ENCODE measurements around the gene WDFY3.

The WDFY3 gene

DNA sequence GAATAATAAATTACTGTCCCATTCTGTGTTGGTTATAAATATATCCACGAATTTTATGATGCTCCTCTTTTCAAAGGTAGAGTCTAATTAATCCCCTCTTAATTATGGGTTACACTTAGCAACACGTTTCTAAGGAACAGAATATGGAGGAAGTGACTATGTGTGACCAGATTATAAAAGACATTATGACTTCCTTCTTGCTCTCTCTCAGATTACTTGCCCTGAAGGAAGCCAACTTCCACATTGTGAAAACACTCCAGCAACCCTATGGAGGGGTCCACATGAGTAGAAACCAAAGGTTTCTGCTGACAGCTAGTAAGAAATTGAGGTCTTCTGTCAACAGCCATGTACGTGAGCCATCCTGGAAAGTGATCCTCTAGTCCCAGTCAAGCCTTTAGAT lies 59.3 kb downstream of the WDFY3 start:
- DNase-seq = no peak

DNA sequence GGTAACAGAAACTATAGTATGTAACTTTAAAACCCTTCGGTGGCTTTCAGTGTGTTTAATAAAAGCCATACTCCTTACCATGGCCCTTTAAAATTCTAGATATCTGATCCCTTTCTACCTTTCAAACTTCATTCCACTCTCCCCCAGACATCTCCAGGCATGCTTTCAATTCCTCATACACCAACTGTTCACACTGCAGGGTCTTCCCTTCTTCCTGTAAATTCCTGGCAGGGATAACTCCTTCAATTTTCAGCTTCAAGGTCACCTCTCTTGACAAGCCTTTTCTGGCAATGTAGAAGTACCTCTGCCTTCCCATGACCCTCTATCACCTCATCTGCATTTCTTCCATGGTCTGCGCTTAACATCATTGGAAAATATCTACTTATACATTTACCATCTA lies 60.8 kb downstream of the WDFY3 start:
- no peak for DNase-seq

DNA sequence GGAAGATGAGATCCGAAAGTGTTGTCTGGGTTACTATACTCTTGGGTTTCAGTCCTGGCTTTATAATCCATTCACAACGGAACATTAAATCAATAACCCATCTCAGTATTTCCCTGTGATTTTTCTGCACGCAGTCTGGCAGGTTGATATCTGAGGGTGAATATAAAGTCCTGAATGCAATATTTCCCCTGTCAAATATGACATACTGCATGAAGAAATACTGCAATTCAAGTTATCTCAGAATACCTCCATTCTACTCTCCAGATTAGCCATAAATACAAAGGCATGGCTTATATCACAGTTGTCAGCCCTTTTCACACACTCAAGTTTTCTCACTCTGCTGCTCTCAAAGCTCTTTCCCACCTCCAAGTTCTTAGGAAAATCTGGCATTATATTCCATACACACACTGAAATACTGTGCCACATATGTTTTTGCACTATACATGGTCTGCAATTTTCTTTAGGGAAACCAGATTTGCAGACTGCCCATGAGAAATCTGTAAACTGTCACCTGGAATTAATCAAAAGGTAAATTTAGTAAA lies 64.7 kb downstream of the WDFY3 start:
- no peak for DNase-seq

DNA sequence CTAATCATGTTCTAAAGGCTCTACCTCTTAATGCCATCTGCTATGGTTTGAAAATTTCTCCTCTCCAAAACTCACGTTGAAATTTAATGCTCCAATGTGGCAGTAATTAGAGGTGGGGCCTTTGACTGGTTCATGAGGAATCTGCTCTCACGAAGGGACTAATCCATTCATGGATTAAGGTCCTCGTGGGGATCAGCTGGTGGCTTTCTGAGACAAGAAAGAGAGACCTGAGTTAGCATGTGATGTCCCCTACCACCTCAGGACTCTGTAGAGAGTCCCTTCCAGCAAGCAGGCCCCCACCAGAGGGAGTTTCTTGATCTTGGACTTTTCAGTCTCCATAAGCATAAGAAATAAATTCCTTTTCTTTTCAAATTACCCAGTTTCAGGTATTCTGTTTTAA lies 65.3 kb downstream of the WDFY3 start:
- no peak for DNase-seq

DNA sequence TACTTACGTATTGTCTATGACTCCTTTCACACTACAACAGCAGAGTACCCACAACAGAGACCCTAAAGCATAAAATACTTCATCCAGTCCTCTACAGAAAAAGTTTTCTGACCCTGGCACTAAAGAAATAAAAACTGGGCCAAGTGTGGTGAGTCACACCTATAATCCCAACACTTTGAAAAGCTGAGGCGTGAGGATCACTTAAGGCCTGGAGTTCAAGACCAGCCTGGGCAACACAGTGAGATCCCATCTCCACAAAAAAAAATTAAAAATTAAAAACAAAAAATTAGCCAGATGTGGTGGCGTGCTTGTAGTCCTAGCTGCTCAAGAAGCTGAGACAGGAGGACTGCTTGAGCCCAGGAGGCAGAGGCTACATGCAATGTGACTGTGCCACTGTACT lies 66.9 kb downstream of the WDFY3 start:
- DNase-seq = no peak

DNA sequence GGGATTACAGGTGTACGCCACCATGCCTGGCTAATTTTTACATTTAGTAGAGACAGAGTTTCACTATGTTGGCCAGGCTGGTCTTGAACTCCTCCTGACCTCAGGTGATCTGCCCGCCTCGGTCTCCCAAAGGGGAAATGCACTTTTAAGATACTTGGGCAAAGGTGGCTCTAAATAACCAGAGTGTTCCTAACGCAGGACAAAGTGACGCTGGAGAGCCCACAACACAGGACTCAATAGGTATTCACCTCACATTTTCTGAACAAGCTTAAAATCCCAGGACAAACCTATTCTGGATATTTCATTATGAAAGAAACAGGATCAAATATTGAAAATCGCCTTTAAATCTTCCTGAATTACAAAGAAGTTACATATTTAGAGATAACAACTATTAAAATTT lies 69.0 kb downstream of the WDFY3 start:
- no peak for DNase-seq

DNA sequence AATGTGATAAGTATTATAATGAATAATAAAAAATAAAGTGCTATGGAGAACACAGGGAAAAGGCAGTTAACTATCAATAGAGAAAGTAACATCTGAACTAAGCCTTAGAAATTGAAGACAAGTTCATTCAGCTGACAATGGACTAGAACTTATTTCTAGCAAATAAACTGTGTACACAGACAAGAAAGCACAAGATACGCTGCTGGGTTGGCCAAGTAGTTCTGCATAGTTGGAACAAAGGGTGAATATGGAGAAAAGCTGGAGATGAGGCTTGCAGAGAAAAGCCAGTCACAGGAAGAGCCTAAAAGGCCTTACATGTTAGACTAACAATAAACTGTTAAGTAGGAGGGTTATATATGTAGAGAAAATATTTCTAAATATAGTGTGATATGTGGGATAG lies 71.2 kb downstream of the WDFY3 start:
- DNase-seq = no peak

DNA sequence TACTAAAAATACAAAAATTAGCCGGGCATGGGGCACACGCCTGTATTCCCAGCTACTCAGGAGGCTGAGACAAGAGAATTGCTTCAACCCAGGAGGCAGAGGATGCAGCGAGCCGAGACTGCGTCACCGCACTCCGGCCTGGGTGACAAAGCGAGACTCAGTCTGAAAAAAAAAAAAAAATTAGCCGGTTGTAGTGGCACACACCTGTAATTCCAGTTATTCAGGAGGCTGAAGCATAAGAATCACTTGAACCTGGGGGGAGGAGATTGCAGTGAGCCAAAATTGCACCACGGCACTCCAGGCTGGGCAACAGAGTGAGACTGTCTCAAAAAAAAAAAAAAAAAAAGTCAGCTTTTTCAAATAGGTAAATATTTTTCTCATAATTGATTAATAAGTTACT lies 71.9 kb downstream of the WDFY3 start:
- no peak for DNase-seq

- DNase-seq = no peak
Observed at GRCh38 chr4:84892950-84893349, 73.5 kb downstream of the WDFY3 start.

GRCh38 chr4:84887824-84888223 lies 78.7 kb downstream of the WDFY3 start:
- no peak for DNase-seq

- no peak for DNase-seq
Observed at GRCh38 chr4:84879651-84880200, 86.8 kb downstream of the WDFY3 start.

DNA sequence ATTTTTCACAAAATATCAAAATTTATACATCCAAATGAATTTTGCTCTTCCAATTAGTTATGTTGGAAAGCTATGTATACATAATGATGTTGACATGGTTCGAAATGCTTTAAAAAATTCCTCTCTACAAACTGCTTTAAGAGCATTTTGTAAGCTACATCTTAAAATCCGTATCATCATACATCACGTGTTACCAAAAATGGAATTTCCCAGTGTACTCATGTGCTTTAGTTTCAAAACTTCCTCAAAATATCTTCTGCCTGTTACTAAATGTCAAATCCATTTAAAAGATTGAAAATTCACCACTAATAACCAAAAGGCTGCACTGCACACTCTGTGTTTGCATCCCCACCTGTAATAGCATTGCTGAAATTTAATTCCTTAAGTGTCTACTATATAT lies 87.9 kb downstream of the WDFY3 start:
- DNase-seq = no peak

DNA sequence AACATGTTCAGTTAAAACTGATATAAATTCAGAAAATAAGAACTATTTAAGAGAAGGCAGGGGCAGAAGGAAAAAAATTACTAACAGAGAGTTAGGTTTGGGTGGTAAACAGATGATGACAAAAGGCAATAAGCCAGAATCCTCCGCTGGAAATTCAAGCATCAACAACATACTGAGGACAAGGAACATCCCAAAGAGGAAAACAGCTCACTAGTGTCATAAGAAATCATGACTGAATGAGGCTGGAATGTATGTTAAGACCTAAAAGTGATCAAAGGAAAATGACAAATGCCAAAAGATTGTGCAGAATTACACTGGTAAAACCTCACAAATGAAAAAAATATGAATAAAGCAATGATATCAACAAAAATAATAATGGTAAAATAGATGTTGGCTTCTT lies 88.4 kb downstream of the WDFY3 start:
- DNase-seq = no peak

DNA sequence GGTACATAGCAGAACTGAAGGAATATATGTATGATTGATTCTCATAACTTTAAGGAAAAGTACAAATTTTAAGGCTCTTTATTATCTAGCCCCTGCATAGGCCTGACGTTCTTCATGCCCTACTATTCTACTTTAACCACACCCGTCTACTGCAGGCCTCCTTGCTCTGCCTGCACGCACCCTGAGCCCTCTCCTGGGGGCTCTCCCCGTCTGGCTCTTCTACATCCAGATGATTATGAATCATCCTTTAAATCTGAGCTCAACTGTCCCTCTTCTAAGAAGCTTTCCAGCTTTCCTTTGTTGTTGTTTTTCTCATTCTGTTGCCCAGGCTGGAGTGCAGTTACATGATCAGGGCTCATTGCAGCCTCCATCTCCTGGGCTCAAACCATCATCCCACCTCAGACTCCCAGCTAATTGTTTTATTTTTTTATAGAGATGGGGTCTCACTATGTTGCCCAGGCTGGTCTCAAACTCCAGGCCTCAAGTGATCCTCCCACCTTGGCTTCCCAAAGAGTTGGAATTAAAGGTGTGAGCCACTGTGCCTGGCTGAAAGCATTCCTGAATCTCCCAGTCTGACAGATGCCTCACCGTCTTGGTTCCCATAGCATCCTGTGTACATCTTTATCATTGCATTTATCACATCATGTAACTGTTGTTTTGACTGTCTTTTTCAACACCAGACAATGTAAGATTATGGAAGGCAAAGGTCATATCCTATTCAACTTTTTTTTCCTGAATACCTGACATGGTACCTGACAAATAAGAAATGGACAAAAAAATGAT lies 89.2 kb downstream of the WDFY3 start:
- no peak for DNase-seq

DNA sequence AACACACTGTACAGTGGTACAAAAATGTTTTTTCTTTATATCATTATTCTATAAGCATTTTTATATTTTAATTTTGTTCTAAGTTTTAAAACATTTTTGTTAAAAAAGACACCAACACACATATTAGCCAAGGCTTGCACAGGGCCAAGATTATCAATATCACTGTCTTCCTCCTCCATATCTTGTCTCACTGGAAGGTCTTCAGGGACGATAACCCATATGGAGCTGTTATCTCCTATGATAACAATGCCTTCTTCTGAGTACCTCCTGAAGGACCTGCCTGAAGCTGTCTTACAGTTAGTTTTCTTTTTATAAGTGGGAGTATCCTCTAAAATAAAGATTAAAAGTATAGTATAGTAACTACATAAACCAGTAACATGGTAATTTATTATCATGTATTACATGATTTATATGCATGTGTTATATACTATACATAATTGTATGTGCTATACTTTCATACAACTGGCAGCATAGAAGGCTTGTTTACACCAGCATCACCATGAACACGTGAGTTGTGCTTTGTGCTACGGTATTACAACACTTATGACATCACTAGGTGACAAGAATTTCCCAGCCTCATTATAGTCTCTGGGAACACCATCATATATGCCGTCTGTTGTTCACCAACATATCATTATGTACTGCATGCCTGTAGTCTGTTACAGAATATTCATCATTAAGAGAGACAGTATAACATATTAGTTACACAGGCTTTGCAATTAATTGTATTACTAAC lies 90.7 kb downstream of the WDFY3 start:
- no peak for DNase-seq

- no peak for DNase-seq
Observed at GRCh38 chr4:84874619-84875018, 91.9 kb downstream of the WDFY3 start.

DNA sequence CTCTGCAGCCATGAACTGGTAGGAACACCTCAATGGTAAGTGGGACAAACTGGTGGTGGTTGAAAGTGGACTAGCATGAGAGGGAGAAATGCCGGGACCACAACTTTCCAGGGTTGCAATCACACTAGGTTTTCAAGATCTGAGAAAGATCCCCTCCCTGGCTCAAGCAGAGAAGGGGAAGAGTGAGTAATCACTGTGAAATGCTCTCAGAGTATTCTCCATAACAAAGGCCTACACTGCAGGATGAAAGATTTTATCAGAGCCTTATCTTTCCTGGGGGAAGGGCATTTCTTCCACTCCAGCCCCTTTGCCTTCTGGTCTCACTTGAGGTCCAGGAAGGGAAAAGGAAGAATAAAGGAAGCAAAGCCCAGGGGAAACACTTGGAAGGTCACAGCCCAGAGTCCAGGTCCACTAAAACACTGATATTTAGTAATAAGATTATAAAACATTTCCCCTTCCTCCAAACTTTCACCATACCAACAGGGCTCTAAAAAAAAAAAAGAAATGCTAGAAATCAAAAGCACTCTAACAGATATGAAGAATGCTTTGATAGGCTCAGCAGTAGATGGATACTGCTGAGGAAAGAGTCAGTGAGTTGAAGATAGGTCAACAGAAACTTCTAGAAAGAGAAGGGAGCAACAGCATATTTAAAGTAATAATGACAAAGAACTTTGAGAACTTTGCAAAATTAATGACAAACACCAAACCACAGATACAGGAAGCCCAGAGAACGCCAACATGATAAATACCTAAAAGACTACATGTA lies 95.9 kb downstream of the WDFY3 start:
- DNase-seq = no peak

DNA sequence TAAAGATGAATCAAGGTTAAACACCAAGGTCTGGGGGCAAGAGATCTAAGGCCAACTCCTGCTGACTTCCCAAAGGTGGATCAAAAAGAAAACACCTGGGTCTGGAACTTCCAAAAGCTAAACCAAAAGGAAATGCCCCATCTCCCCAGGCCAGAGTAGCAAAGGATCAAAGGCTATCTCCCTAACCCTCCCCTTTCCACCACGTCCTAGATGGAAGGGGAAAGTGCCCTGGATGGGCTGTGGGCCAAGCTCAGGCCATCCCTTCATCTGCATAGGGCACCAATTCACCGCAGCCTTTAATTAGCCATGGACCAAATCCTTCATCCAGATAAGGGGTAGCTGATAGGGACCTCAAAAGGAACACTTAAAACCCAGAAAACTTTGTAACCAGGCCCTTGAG lies 100.2 kb downstream of the WDFY3 start:
- no peak for DNase-seq

DNA sequence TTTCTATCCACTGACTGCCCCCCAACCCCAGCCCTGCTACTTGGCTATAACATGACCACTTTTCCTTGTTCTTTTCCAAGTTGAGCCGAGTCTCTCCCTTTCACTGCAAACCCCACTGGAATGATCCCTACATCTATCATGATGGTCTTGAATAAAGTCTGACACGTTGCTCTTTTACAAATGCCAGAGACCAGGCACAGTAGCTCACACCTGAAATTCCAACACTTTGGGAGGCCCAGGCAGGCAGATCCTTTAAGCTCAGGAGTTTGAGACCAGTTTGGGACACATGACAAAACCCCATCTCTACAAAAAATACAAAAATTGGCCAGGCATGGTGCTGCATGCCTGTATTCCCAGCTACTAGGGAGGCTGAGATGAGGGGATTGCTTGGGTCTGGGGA lies 100.9 kb downstream of the WDFY3 start:
- DNase-seq = no peak

- DNase-seq = no peak
Observed at GRCh38 chr4:84862064-84862463, 104.4 kb downstream of the WDFY3 start.

DNA sequence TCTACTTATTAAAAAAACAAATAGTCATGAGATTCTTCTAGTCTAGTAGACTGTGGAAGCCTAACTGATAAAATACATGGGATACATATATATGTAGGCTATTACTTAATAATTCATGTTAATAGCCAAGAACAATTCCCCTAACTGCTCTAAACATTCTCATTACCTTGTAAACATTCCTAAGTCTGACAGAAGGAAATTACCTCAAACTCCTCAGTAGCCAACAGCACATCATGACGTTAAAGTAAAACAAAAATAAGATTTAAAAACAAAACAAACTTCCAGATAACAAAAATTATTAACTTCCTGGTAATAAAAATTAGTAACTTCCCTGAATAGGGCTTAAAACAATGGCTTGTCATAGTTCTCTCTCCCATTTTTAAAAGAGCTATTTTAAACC lies 109.2 kb downstream of the WDFY3 start:
- DNase-seq = no peak

DNA sequence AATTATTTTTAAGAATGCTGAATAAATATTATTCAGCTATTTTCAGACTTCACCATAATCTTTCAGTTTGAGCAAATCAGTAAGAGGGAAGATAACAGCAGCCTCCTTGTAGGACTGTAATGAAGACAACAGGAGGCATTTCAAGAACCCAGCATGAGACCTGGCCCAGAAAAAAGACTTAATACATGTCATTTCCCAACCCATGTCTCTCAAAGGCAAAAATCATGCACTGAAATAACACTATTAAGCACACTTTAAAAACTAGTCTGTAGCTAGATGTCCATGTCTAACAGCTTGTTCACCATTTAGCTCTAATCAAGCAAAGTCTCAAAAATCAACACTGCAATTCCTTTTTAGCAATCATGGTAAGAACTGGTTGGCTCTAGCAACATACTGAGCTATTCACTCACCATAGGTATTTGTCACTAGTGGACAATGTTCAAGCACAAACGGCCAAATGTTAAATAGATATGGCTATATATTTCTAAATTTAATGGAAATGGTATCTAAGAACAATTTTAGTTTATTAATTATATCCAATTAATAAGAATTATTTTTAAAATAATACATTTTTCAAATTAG lies 109.9 kb downstream of the WDFY3 start:
- DNase-seq = no peak

DNA sequence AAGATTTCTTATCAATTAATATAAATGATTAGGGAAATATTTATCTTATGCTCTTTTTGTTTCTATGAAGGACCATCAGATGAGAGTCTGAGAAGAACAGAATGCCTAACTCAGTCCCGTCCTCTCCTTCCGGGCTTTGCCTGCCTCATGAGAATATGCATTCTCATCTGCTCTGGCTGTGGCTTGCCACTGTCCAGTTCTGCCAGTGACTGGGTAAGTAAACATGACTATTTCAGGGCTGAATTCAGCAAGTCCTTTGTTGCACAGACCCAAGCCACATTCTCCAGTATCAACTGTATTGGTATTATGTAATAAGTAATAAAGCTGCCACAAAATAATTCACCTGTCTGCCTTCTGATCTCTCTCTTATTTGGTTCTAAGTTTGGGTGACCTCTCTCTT lies 110.7 kb downstream of the WDFY3 start:
- no peak for DNase-seq
